Endothelial cell (in vitro differentiated cells): ENCODE measurements around the gene EPS8L3. TPM values are rescaled to one million over a fixed set of nuclear protein-coding genes. Genes with fewer than 3 reads are reported as not detected.

Experiments
- DNase-seq: peaks from one replicate; pipeline ENCODE4 v3.0.0; 2021; ENCODE audit warnings: low spot score
- H3K27ac Mint-ChIP-seq: one replicate; pipeline ENCODE4 v1.8.0; 2021; ENCODE audit warnings: mixed read lengths, inconsistent platforms; ENCODE audit not compliant: unreplicated experiment
- H3K27me3 Mint-ChIP-seq: one replicate; pipeline ENCODE4 v1.8.0; 2021; ENCODE audit warnings: mild to moderate bottlenecking, moderate library complexity, mixed read lengths, inconsistent platforms; ENCODE audit not compliant: unreplicated experiment
- H3K36me3 Mint-ChIP-seq: one replicate; pipeline ENCODE4 v1.8.0; 2021; ENCODE audit warnings: mild to moderate bottlenecking, low read depth, mixed read lengths, inconsistent platforms; ENCODE audit not compliant: unreplicated experiment
- H3K4me1 Mint-ChIP-seq: one replicate; pipeline ENCODE4 v1.8.0; 2021; ENCODE audit warnings: mild to moderate bottlenecking, mixed read lengths, inconsistent platforms; ENCODE audit not compliant: unreplicated experiment
- H3K4me3 Mint-ChIP-seq: one replicate; pipeline ENCODE4 v1.8.0; 2021; ENCODE audit warnings: mild to moderate bottlenecking, mixed read lengths, inconsistent platforms; ENCODE audit not compliant: unreplicated experiment
- H3K9me3 Mint-ChIP-seq: one replicate; pipeline ENCODE4 v1.8.0; 2021; ENCODE audit warnings: mixed read lengths, inconsistent platforms; ENCODE audit not compliant: unreplicated experiment
- CTCF ChIP-seq: fragments of 200-600 bp; sonication (generic); IDR thresholded peaks from one replicate; pipeline ENCODE4 v1.5.0; 2021; ENCODE audit warnings: antibody characterized with exemption; ENCODE audit not compliant: unreplicated experiment
- total RNA-seq: library from RNA; stranded (reverse); fragmentation: NEBNext Ultra II Directional; extraction: Animal tissue kit (Norgen Biotek cat#: 25700); gene quantifications from one replicate; pipeline ENCODE4 v1.2.1, GENCODE V29; 2021; ENCODE audit not compliant: unreplicated experiment

Gene EPS8L3
- total RNA-seq, 1 donor from 2014 or later, result not detected

GRCh38 chr1:109787211-109787844 is 23.6 kb upstream of the EPS8L3 start:
- Mint-ChIP-seq H3K4me1 (peaks cover 17% of the 10 kb centered on the region), H3K4me3 (no peak overlapping the region), H3K27ac (no peak overlapping the region), H3K27me3 (peaks cover 6% of the 10 kb centered on the region), H3K36me3 (no peaks in the 10 kb centered on the region), H3K9me3 (no peaks in the 10 kb centered on the region)
- no peak for DNase-seq
- no peak for TF ChIP-seq CTCF

GRCh38 chr1:109786531-109787021 is 22.9 kb upstream of the EPS8L3 start:
- DNase-seq, result no peak
- TF ChIP-seq CTCF, result no peak
- H3K4me1 Mint-ChIP-seq, result peaks cover 15% of the 10 kb centered on the region
- peaks cover 6% of the 10 kb centered on the region for H3K27me3 Mint-ChIP-seq
- H3K4me3 Mint-ChIP-seq, result no peak overlapping the region
- H3K9me3 Mint-ChIP-seq, result no peaks in the 10 kb centered on the region
- H3K27ac Mint-ChIP-seq, result no peak overlapping the region
- no peaks in the 10 kb centered on the region for H3K36me3 Mint-ChIP-seq

- peaks cover 11% of the 10 kb centered on the region for H3K4me1 Mint-ChIP-seq
These were observed 22.4 kb upstream of the EPS8L3 start for GRCh38 chr1:109786112-109786480.

GRCh38 chr1:109785446-109786111 is 21.9 kb upstream of the EPS8L3 start:
- no peak overlapping the region for H3K27ac Mint-ChIP-seq
- peaks cover 9% of the 10 kb centered on the region for H3K4me1 Mint-ChIP-seq
- no peak for DNase-seq
- TF ChIP-seq CTCF, result no peak
- H3K27me3 Mint-ChIP-seq, result peaks cover 6% of the 10 kb centered on the region
- no peaks in the 10 kb centered on the region for H3K9me3 Mint-ChIP-seq
- H3K4me3 Mint-ChIP-seq, result no peak overlapping the region
- H3K36me3 Mint-ChIP-seq, result peaks cover 2% of the 10 kb centered on the region

More at GRCh38 chr1:109786112-109786480, 22.4 kb upstream of the EPS8L3 start:
- Mint-ChIP-seq H3K27me3 (peaks cover 6% of the 10 kb centered on the region), H3K4me3 (no peak overlapping the region), H3K9me3 (no peaks in the 10 kb centered on the region), H3K27ac (no peak overlapping the region), H3K36me3 (no peaks in the 10 kb centered on the region)
- no peak for TF ChIP-seq CTCF
- DNase-seq, result no peak
